Loucy (cell line): ENCODE data around the gene PXN.

Experiments
- CTCF ChIP-seq: fragments of 200-600 bp; sonication (generic); conservative IDR thresholded peaks from 2 replicates; pipeline ENCODE4 v1.5.1; 2014; ENCODE audit warnings: mild to moderate bottlenecking, antibody characterized with exemption, low read length
- EZH2phosphoT487 ChIP-seq: fragments of 200-600 bp; IDR thresholded peaks from 2 replicates; pipeline ENCODE4 v1.6.1; 2018; ENCODE audit warnings: antibody characterized with exemption, mild to moderate bottlenecking, moderate library complexity, borderline replicate concordance

GRCh38 chr12:120242971-120243699, 22.4 kb downstream of the PXN start:
- TF ChIP-seq CTCF (no peak), EZH2phosphoT487 (no peak)
